ENCODE data around the gene MAST4. TPM values are rescaled to one million over a fixed set of nuclear protein-coding genes. Genes with fewer than 3 reads are reported as not detected.

The MAST4 gene
- total RNA-seq, 1 donor from 2014 or later = 112 TPM

DNA sequence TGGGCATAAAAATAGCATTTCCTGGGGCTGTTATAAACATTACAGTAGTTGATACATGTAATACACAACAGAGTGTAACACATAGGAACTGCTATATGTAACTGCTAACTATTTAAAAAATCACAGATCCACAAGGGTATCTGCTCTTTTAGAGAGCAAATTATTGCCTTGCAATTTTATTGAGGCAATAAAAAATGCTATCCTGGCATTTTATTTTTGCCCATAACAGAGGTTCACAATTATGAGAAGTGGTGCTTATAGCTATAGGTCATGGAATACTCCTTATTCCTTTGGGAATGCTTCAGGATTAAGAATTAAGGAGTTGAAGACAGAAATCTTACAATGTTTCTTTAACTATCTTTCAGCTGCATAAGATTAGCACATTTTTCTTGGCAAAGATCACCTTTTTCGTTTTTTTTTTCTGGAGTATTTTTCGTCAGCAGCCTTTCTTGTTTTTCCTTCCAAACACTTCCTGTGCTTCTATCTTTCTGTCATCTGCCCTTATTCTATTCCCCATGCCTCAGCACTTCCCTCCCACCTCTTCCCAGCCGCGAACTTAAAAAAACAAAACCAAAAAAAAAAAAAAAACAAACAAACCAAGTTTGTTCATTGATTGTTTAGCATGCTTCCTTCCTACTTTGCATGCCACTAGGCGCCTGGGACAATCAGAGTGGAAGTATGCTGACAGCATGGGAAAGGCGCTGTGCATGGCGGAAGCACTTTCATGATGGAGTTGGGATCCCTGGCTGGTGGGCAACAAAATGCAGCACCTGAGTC is 264.2 kb downstream of the MAST4 start:
- Mint-ChIP-seq H3K9me3 (ENCODE audit: unreplicated experiment) (no peaks in the 10 kb centered on the region), H3K4me1 (ENCODE audit: unreplicated experiment) (peaks cover 84% of the 10 kb centered on the region), H3K27me3 (ENCODE audit: unreplicated experiment) (peaks cover 7% of the 10 kb centered on the region), H3K27ac (ENCODE audit: unreplicated experiment) (peak overlapping the region; percentile 91), H3K4me3 (ENCODE audit: unreplicated experiment) (peak overlapping the region; percentile 73), H3K36me3 (ENCODE audit: low read depth, unreplicated experiment) (peaks cover 15% of the 10 kb centered on the region)
- no peak for TF ChIP-seq CTCF (IDR thresholded peaks at IDR 0.05; ENCODE audit: unreplicated experiment)
- peak; percentile 63 for DNase-seq (ENCODE audit: low spot score)

DNA sequence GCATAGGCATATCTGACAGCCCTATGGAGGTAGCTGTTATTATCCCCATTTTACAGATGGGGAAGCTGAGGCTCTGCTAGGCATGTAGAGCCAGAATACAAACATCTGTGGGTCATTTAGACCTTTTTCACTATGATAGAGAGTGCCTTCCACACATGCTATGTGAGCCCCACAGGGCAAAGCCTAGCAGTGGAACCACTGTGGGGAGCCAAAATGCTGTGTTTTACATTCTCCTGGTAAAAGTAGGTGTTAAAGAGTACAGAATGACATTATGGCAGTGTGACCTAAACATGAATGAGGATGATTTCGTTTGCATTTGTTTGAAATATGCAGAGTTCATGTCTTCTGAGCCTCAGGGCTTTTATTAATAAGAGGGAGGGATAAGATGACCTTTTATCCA is 265.2 kb downstream of the MAST4 start:
- Mint-ChIP-seq H3K9me3 (ENCODE audit: unreplicated experiment) (no peaks in the 10 kb centered on the region), H3K4me1 (ENCODE audit: unreplicated experiment) (peaks cover 78% of the 10 kb centered on the region), H3K4me3 (ENCODE audit: unreplicated experiment) (peak overlapping the region; percentile 67), H3K27ac (ENCODE audit: unreplicated experiment) (peak overlapping the region; percentile 91), H3K27me3 (ENCODE audit: unreplicated experiment) (peaks cover 5% of the 10 kb centered on the region), H3K36me3 (ENCODE audit: low read depth, unreplicated experiment) (peaks cover 11% of the 10 kb centered on the region)
- TF ChIP-seq CTCF (IDR thresholded peaks at IDR 0.05; ENCODE audit: unreplicated experiment) = no peak
- no peak for DNase-seq (ENCODE audit: low spot score)

GRCh38 chr5:66862020-66862419 is 265.8 kb downstream of the MAST4 start:
- Mint-ChIP-seq H3K27me3 (ENCODE audit: unreplicated experiment) (peaks cover 6% of the 10 kb centered on the region), H3K9me3 (ENCODE audit: unreplicated experiment) (no peaks in the 10 kb centered on the region), H3K4me1 (ENCODE audit: unreplicated experiment) (peaks cover 75% of the 10 kb centered on the region), H3K36me3 (ENCODE audit: low read depth, unreplicated experiment) (peaks cover 11% of the 10 kb centered on the region), H3K27ac (ENCODE audit: unreplicated experiment) (peak overlapping the region; percentile 91), H3K4me3 (ENCODE audit: unreplicated experiment) (no peak overlapping the region)
- no peak for DNase-seq (ENCODE audit: low spot score)
- no peak for TF ChIP-seq CTCF (IDR thresholded peaks at IDR 0.05; ENCODE audit: unreplicated experiment)

GRCh38 chr5:66863243-66864170 is 267.3 kb downstream of the MAST4 start:
- no peaks in the 10 kb centered on the region for H3K9me3 Mint-ChIP-seq (ENCODE audit: unreplicated experiment)
- H3K4me3 Mint-ChIP-seq (ENCODE audit: unreplicated experiment) = no peak overlapping the region
- peaks cover 11% of the 10 kb centered on the region for H3K36me3 Mint-ChIP-seq (ENCODE audit: low read depth, unreplicated experiment)

More at GRCh38 chr5:66863243-66864170, 267.3 kb downstream of the MAST4 start:
- H3K27ac Mint-ChIP-seq (ENCODE audit: unreplicated experiment) = peak overlapping the region; percentile 68
- TF ChIP-seq CTCF (IDR thresholded peaks at IDR 0.05; ENCODE audit: unreplicated experiment) = no peak
- no peak for DNase-seq (ENCODE audit: low spot score)
- peaks cover 70% of the 10 kb centered on the region for H3K4me1 Mint-ChIP-seq (ENCODE audit: unreplicated experiment)
- H3K27me3 Mint-ChIP-seq (ENCODE audit: unreplicated experiment) = peaks cover 6% of the 10 kb centered on the region

Measured in endothelial cell (in vitro differentiated cells).